ENCODE data around the gene ST8SIA2. TPM values are rescaled to one million over a fixed set of nuclear protein-coding genes. Genes with fewer than 3 reads are reported as not detected.

Gene ST8SIA2
- total RNA-seq, 2 donors from 2014 or later = not detected

DNA sequence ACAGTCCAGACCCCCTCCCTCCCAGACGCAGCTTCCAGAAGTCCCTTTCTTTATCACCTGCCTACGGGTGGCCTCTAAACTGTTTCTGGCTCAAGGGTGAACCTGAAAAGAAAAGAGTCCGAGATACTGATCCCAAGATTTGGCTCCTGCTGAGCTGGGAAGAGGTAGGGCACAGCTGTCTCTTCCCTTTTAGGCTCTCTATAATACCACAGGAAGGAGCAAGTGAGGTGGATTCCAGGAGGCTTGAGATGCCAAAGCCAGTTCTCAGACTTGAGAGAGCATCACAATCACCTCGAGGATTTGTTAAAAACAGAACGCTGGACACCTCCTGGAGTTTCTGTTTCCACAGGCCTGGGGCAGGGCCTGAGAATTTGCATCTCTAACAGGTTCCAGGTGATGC is 12.3 kb downstream of the ST8SIA2 start:
- H3K36me3 Mint-ChIP-seq (ENCODE audit: low read depth) = no peaks in the 10 kb centered on the region
- DNase-seq (no peak), ATAC-seq (no peak)
- no peaks in the 10 kb centered on the region for H3K9me3 ChIP-seq (ENCODE audit: control insufficient read depth, low read length, poor library complexity, severe bottlenecking)
- H3K27me3 Mint-ChIP-seq = peaks cover 52% of the 10 kb centered on the region
- no peak overlapping the region for H3K27ac Mint-ChIP-seq
- H3K4me3 Mint-ChIP-seq = no peak overlapping the region
- H3K4me1 Mint-ChIP-seq = no peaks in the 10 kb centered on the region

DNA sequence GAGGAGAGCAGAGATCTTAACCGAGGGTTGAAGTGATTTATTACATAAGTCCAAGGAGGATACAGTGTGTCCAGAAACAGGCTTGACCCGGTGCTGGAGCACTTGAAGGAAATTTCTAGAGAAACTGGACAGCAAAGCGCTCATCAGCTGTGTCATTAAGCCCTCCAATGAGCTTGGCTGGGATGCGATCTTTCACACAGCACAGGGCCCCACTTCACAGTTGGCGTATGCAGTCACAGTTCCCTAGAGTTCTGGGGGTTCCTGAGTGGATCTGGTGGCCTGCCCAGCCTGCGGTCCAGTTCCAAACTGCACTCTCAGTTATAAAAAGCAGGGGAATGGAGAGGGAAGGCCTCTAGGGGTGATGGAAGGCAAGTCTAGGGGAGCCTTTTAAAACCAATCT is 13.6 kb downstream of the ST8SIA2 start:
- no peak overlapping the region for H3K4me3 Mint-ChIP-seq
- H3K27ac Mint-ChIP-seq = no peak overlapping the region
- peaks cover 57% of the 10 kb centered on the region for H3K27me3 Mint-ChIP-seq
- DNase-seq (no peak), ATAC-seq (no peak)
- H3K9me3 ChIP-seq (ENCODE audit: control insufficient read depth, low read length, poor library complexity, severe bottlenecking) = no peaks in the 10 kb centered on the region
- H3K4me1 Mint-ChIP-seq = no peaks in the 10 kb centered on the region
- no peaks in the 10 kb centered on the region for H3K36me3 Mint-ChIP-seq (ENCODE audit: low read depth)

DNA sequence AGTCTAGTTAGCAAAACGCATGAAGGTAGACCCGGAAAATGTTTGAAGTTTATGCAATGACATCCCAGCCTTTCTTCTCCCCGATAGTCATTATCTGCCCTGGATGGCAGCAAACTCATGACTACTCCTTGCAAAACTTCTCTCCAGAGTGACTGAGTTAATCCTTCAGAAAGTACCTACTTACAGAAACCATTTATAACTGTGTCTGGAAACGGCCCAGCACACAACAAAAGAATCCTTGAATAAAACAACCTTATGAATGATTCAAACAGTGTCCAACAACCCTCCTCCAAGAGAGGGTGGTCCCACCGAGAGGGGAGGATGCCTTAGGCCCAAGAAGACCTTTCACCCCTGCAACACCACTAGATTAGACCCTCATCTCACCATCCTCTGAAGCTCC is 14.2 kb downstream of the ST8SIA2 start:
- no peaks in the 10 kb centered on the region for H3K4me1 Mint-ChIP-seq
- no peak for ATAC-seq

DNA sequence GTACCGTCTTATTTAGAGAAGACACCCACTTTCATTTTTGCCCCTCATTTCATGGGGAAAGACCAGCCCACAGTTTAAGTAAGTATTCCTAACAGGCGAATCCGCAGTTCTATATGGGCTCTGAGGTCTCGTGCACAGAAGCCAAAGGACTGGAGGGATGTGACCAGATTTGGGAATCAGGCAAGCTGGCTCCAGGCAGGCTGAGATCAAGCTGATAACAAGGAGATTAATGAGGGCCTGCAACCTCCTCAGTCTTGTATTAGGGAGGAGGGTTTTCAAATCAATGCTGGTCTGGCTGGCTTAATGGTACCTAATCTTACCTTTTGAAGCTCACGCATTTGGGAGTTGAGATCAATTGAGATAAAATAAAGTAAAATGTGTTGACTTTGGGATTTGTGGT is 15.3 kb downstream of the ST8SIA2 start:
- no peak for DNase-seq
- no peak for ATAC-seq
- no peaks in the 10 kb centered on the region for H3K36me3 Mint-ChIP-seq (ENCODE audit: low read depth)
- H3K4me3 Mint-ChIP-seq = no peak overlapping the region
- H3K9me3 ChIP-seq (ENCODE audit: control insufficient read depth, low read length, poor library complexity, severe bottlenecking) = no peaks in the 10 kb centered on the region
- no peak overlapping the region for H3K27ac Mint-ChIP-seq
- no peaks in the 10 kb centered on the region for H3K4me1 Mint-ChIP-seq
- peaks cover 50% of the 10 kb centered on the region for H3K27me3 Mint-ChIP-seq

More for the DNA sequence above, 14.2 kb downstream of the ST8SIA2 start:
- DNase-seq = no peak
- no peak overlapping the region for H3K4me3 Mint-ChIP-seq
- H3K27me3 Mint-ChIP-seq = peaks cover 53% of the 10 kb centered on the region
- H3K27ac Mint-ChIP-seq = no peak overlapping the region
- no peaks in the 10 kb centered on the region for H3K36me3 Mint-ChIP-seq (ENCODE audit: low read depth)
- H3K9me3 ChIP-seq (ENCODE audit: control insufficient read depth, low read length, poor library complexity, severe bottlenecking) = no peaks in the 10 kb centered on the region

DNA sequence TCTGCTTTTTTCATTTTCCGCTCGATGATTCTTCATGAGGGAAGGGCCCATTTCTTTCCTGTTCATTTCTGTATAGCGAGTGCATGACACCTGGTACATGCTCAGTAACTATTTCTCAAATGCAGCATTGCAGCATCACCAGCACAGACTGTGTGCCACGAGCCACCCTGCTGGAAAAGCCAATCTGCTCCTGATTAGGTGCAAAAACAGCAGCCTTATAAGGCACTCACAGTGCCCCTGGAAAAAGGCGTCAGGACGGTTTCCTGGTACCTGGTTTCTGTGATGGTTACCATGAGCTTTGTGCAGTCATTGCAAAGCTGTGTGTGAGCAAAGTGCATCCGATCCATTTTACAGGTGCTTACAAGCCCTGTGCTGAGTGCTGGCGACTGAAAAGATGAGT is 15.8 kb downstream of the ST8SIA2 start:
- H3K9me3 ChIP-seq (ENCODE audit: control insufficient read depth, low read length, poor library complexity, severe bottlenecking) = no peaks in the 10 kb centered on the region
- no peak overlapping the region for H3K27ac Mint-ChIP-seq
- no peak overlapping the region for H3K4me3 Mint-ChIP-seq
- no peaks in the 10 kb centered on the region for H3K4me1 Mint-ChIP-seq
- no peak for DNase-seq
- H3K36me3 Mint-ChIP-seq (ENCODE audit: low read depth) = no peaks in the 10 kb centered on the region
- H3K27me3 Mint-ChIP-seq = peaks cover 55% of the 10 kb centered on the region
- ATAC-seq = no peak

DNA sequence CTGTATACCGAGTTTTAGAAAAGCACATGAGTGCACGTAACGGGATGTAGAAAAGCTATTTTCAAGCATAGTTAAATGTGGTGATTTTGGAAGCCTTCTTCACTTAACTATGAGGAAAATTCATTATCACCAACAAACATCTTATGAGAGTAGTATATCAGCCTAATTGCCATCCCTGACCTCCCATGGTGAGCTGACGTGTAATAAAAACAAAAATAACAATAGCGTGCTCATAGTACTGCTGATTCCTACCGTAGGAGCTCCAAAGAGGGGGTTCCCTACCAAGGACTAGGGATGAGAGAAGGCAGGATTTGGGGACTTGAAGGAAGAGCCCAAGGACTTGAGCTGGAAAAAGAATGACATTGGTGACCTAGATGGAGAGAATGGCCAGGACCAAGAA is 16.9 kb downstream of the ST8SIA2 start:
- Mint-ChIP-seq H3K4me1 (peaks cover under 1% of the 10 kb centered on the region), H3K27me3 (peaks cover 58% of the 10 kb centered on the region), H3K27ac (no peak overlapping the region), H3K36me3 (ENCODE audit: low read depth) (no peaks in the 10 kb centered on the region), H3K4me3 (no peak overlapping the region)
- no peak for ATAC-seq
- no peaks in the 10 kb centered on the region for H3K9me3 ChIP-seq (ENCODE audit: control insufficient read depth, low read length, poor library complexity, severe bottlenecking)
- DNase-seq = no peak

DNA sequence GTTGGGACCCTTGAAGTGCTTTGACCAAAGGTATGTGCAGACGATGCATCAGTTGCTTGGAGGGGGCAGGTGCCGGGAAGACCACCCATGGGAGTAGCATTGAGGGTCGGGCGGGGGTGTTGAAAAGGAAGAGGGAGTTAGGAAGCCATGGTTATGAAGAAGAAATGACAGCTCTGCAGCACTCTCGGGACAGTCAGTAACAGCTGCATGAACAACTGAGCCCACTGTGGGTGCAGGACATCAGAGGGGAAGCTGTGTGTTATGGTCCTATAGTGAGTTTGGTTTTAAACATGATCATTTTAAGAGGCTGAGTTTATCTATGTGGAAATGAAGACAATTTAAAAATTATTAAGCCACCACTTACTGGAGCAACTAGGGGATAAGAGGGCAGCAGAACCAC is 17.6 kb downstream of the ST8SIA2 start:
- Mint-ChIP-seq H3K27ac (no peak overlapping the region), H3K4me3 (no peak overlapping the region), H3K36me3 (ENCODE audit: low read depth) (peaks cover 4% of the 10 kb centered on the region), H3K27me3 (peaks cover 65% of the 10 kb centered on the region), H3K4me1 (peaks cover 5% of the 10 kb centered on the region)
- ATAC-seq (no peak), DNase-seq (no peak)
- no peaks in the 10 kb centered on the region for H3K9me3 ChIP-seq (ENCODE audit: control insufficient read depth, low read length, poor library complexity, severe bottlenecking)

DNA sequence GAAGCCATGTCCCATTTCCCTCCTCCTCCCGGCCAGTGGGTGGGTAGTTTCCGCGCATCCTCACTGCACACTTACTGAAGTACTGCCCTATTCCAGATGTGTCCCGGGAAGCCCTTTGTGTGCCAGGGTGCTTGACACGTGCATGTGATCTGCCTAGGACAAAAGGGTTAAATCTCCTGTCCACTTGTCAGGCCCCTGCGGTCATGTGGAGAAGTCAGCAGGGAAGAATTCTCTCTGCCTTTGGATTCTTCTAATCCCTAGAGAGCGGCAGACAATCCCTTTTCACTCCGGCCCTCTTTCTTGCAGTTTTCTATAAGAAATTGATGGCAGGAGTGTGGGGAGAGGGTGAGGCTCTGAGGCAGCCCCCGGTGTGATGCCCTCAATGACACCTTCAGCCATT is 19.8 kb downstream of the ST8SIA2 start:
- peaks cover 5% of the 10 kb centered on the region for H3K4me1 Mint-ChIP-seq
- peaks cover 80% of the 10 kb centered on the region for H3K27me3 Mint-ChIP-seq
- no peak for ATAC-seq
- H3K9me3 ChIP-seq (ENCODE audit: control insufficient read depth, low read length, poor library complexity, severe bottlenecking) = no peaks in the 10 kb centered on the region
- DNase-seq = no peak
- H3K27ac Mint-ChIP-seq = no peak overlapping the region
- peaks cover 4% of the 10 kb centered on the region for H3K36me3 Mint-ChIP-seq (ENCODE audit: low read depth)
- H3K4me3 Mint-ChIP-seq = no peak overlapping the region

DNA sequence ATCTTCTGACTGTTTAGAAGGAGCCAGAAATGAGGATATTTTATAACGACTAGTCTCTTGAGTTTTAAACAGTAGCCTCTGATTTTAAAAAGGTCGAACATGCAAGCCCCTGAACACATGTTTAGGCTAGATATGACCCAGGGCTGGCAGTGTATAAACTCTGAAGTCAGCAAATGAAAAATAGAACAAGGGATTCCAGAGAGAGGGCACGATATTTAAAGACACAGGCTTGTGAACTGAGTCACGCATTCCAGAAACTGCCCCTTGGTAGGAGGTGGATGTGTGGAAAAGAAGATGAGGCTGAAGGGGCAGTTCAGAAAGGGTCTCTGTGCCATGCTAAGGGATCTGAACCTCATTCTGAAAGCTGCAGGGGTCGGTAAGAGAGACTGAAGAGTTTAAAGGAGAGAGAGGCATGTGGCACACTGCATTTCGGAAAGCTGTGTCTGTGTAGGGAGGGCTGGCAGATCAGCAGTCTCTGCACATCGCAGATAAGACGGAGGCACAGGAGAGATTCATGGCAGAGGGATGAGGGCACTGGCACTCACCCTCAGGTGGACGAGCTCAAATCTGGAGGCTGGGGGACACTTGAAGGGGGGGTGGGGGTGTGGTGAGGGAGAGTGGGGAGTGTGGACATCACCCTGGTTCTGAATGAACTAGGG is 22.1 kb downstream of the ST8SIA2 start:
- Mint-ChIP-seq H3K4me3 (no peak overlapping the region), H3K27ac (no peak overlapping the region)

DNA sequence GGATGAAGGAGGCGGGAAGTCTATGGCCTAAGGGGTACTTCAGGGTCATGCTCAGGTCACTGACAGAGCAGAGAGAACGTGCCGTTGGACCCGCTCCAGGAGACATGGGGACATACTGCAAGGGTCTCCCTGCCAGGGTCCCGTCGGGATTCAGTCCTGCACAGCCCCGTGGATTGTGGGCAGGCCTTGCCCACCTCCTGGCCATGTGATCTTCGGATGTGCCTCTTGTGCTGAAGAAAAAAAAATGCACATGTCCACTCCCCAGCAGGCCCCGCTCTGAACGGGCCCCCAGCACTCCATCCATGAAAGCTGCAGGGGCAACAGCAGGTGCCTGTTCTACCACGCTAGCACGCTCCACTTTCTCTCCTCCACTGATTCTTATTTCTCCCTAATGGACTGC is 22.9 kb downstream of the ST8SIA2 start:
- no peaks in the 10 kb centered on the region for H3K9me3 ChIP-seq (ENCODE audit: control insufficient read depth, low read length, poor library complexity, severe bottlenecking)
- Mint-ChIP-seq H3K36me3 (ENCODE audit: low read depth) (peaks cover 4% of the 10 kb centered on the region), H3K27ac (no peak overlapping the region), H3K4me1 (peaks cover 5% of the 10 kb centered on the region), H3K27me3 (peaks cover 82% of the 10 kb centered on the region), H3K4me3 (no peak overlapping the region)
- DNase-seq = no peak
- ATAC-seq = no peak

More for the DNA sequence above, 22.1 kb downstream of the ST8SIA2 start:
- DNase-seq (no peak), ATAC-seq (no peak)
- Mint-ChIP-seq H3K4me1 (peaks cover 5% of the 10 kb centered on the region), H3K36me3 (ENCODE audit: low read depth) (peaks cover 4% of the 10 kb centered on the region), H3K27me3 (peaks cover 82% of the 10 kb centered on the region)
- no peaks in the 10 kb centered on the region for H3K9me3 ChIP-seq (ENCODE audit: control insufficient read depth, low read length, poor library complexity, severe bottlenecking)

DNA sequence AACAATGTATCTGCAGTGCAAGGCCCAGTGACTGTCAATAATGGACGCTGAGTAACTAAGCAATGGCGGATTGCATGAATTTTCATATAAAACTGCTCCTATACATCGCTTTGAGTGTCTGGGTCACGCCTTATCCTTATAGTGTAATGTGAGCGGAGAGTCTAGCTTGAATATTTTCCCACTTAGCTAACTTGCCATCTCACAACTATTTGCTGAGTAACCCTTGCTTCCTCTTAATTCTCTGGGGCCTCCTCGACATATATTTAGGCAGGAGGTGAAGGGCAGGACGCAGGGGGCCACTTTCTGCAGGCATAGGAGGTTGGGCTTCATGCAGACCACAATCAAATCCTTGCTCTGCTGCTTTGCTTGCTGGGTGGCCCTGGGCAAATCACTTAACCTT is 24.0 kb downstream of the ST8SIA2 start:
- Mint-ChIP-seq H3K4me1 (peaks cover 5% of the 10 kb centered on the region), H3K27ac (no peak overlapping the region), H3K4me3 (no peak overlapping the region), H3K36me3 (ENCODE audit: low read depth) (peaks cover 4% of the 10 kb centered on the region), H3K27me3 (peaks cover 81% of the 10 kb centered on the region)
- no peak for ATAC-seq
- no peaks in the 10 kb centered on the region for H3K9me3 ChIP-seq (ENCODE audit: control insufficient read depth, low read length, poor library complexity, severe bottlenecking)
- no peak for DNase-seq

DNA sequence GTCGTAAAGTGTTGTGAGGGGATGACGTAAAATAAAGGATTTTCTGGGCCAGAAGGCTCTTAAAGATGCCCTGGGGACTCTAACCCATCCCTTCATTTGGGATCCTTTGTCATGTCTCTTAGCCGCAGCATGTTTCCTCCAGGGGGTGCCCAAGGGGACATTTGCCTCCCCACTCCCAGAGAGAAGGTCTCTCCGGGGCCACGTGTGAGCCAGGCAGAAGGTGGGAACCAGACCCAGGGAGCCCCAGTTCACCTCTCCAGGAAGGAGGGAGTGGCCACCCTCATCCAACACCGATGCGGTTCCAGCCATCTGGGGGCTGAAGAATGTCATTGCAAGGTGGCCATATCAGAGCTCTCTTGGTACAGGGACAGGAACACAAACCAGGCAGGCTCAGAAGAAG is 25.2 kb downstream of the ST8SIA2 start:
- no peaks in the 10 kb centered on the region for H3K9me3 ChIP-seq (ENCODE audit: control insufficient read depth, low read length, poor library complexity, severe bottlenecking)
- H3K36me3 Mint-ChIP-seq (ENCODE audit: low read depth) = peaks cover 4% of the 10 kb centered on the region
- ATAC-seq (no peak), DNase-seq (no peak)
- H3K4me1 Mint-ChIP-seq = peaks cover 5% of the 10 kb centered on the region
- no peak overlapping the region for H3K27ac Mint-ChIP-seq
- H3K4me3 Mint-ChIP-seq = no peak overlapping the region
- H3K27me3 Mint-ChIP-seq = peaks cover 80% of the 10 kb centered on the region

DNA sequence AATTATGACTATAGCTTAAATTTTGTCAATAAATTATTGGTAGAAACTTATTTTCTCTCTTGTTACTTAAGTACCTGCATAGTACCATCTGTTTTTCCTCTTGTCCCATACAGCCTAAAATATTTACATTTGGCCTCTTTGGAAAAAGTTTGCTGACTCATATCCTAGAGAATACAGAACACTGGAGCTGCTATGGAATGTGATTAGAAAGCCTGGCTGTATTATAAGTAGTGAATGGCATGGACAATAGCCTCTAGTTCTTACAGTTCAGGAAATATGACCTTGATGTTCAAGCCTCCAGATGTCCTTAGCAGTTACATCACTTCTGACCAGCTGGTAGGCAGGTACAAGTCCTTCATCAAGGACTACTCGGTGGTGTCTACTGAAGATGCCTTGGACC is 28.3 kb downstream of the ST8SIA2 start:
- no peak overlapping the region for H3K4me3 Mint-ChIP-seq
- H3K9me3 ChIP-seq (ENCODE audit: control insufficient read depth, low read length, poor library complexity, severe bottlenecking) = no peaks in the 10 kb centered on the region
- H3K36me3 Mint-ChIP-seq (ENCODE audit: low read depth) = no peaks in the 10 kb centered on the region
- H3K27me3 Mint-ChIP-seq = peaks cover 70% of the 10 kb centered on the region
- ATAC-seq (no peak), DNase-seq (no peak)
- H3K27ac Mint-ChIP-seq = no peak overlapping the region
- no peaks in the 10 kb centered on the region for H3K4me1 Mint-ChIP-seq

DNA sequence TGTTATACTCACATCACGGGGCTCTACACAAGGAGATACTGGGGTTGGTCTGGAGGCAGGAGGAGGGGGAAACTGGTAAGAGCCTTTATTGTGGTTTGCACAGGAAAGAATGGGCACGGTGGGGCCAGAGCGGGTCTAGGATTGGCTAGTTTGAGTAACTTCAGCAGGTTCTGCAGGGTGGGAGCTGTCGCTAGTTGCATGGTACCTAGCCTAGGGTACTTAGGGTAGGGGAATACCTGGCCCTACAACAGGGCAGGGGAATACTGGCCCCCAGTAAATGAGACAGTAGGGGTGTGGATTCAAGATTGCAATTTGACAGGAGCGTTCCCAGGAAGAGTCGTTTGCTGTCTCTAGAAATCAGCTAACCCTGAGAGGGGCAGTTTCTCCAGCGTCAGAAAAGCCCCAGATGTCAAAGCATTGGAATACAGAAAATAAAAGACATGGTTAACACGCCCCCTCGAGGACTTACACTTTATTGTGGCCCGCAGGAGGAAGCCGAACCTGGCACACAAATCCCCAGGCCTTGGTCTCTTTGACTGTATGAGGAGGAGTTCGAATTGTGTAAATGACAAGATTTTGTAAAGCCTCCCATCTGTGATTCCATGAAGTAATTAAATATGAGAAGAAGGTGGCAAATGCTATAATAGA is 32.0 kb downstream of the ST8SIA2 start:
- no peaks in the 10 kb centered on the region for H3K4me1 Mint-ChIP-seq
- no peaks in the 10 kb centered on the region for H3K9me3 ChIP-seq (ENCODE audit: control insufficient read depth, low read length, poor library complexity, severe bottlenecking)
- ATAC-seq = no peak
- H3K36me3 Mint-ChIP-seq (ENCODE audit: low read depth) = no peaks in the 10 kb centered on the region
- no peak overlapping the region for H3K27ac Mint-ChIP-seq
- H3K4me3 Mint-ChIP-seq = no peak overlapping the region
- peaks cover 52% of the 10 kb centered on the region for H3K27me3 Mint-ChIP-seq
- no peak for DNase-seq
